Panc1 (cell line): Measurements from ENCODE around the gene SPINK1.

Experiments used
- POLR2AphosphoS5 ChIP-seq: IDR thresholded peaks from 2 replicates; pipeline ENCODE4 v1.6.1; 2012; ENCODE audit warnings: mild to moderate bottlenecking, low read depth, low read length, moderate library complexity
- TF ChIP-seq, protein P1 (sequence below): fragments of 450-650 bp; IDR thresholded peaks from 2 replicates; pipeline ENCODE4 v1.5.1; 2017; ENCODE audit warnings: mild to moderate bottlenecking

GRCh38 chr5:147780924-147781573, 50.4 kb downstream of the SPINK1 start:
- TF ChIP-seq, protein P1, sequence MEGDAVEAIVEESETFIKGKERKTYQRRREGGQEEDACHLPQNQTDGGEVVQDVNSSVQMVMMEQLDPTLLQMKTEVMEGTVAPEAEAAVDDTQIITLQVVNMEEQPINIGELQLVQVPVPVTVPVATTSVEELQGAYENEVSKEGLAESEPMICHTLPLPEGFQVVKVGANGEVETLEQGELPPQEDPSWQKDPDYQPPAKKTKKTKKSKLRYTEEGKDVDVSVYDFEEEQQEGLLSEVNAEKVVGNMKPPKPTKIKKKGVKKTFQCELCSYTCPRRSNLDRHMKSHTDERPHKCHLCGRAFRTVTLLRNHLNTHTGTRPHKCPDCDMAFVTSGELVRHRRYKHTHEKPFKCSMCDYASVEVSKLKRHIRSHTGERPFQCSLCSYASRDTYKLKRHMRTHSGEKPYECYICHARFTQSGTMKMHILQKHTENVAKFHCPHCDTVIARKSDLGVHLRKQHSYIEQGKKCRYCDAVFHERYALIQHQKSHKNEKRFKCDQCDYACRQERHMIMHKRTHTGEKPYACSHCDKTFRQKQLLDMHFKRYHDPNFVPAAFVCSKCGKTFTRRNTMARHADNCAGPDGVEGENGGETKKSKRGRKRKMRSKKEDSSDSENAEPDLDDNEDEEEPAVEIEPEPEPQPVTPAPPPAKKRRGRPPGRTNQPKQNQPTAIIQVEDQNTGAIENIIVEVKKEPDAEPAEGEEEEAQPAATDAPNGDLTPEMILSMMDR = no peak
- no peak for TF ChIP-seq POLR2AphosphoS5
